ENCODE results near the gene XCR1. TPM values are rescaled to one million over a fixed set of nuclear protein-coding genes. Genes with fewer than 3 reads are reported as not detected.
A peak's percentile ranks its signal among the peaks of the same experiment; 100 is the strongest.

The XCR1 gene
- total and polyA plus RNA-seq, 2 donors (not counting 3 experiments of a cell fraction or from before 2014, with no cell fraction given): not detected

- no TSS peak for BruUV-seq (replicated peaks)
- H3K9me1 ChIP-seq (replicated peaks; ENCODE audit: control insufficient read depth, extremely low read depth, insufficient read depth, low read length): no peaks in the 10 kb centered on the region
- FAIRE-seq (no peak), DNase-seq (ENCODE audit: low read depth, low spot score) (peak; percentile 13)
- POLR2A ChIA-PET: no interaction called here
- no peak overlapping the region for H3K4me3 ChIP-seq (replicated peaks in 1 of 3; ENCODE audit: insufficient read depth in 1 of 3, low read depth in 1 of 3, low read length in 3 of 3)
- dilution Hi-C loops (cut with MboI; ENCODE audit: extremely low pct_ligation_motif_present, low sequenced_read_pairs): no loop called here
- no peak overlapping the region for H3K27ac ChIP-seq (ENCODE audit: insufficient read depth, low read depth, low read length)
- no peaks in the 10 kb centered on the region for H3K79me2 ChIP-seq (ENCODE audit: control insufficient read depth, insufficient read depth, low read length)
- CTCF ChIA-PET: interaction anchor here (0.6 to 7.0 kb wide), 11 partner anchors 9 to 416 kb away, joined by 3 to 212 read pairs (median 5); no protein-coding TSS in a partner anchor
- peaks cover 6% of the 10 kb centered on the region in 2 experiments for H3K27me3 ChIP-seq (ENCODE audit: control insufficient read depth in 2 of 2, insufficient read depth in 2 of 2, low read length in 2 of 2)
- H4K20me1 ChIP-seq (replicated peaks; ENCODE audit: control insufficient read depth, extremely low read depth, insufficient read depth, low read length): no peaks in the 10 kb centered on the region
- no peak overlapping the region for H3K9ac ChIP-seq (replicated peaks; ENCODE audit: extremely low read depth, insufficient read depth, low read length)
- TF ChIP-seq MYC (IDR thresholded peaks at IDR 0.05; ENCODE audit: low read depth, low read length) (no peak), GATA2 (IDR thresholded peaks at IDR 0.05; ENCODE audit: insufficient read depth, insufficient read length, low read depth, low read length) (no peak), CTCF (IDR thresholded peaks at IDR 0.05; ENCODE audit: extremely low read depth in 1 of 2, insufficient read depth in 1 of 2, low read depth in 1 of 2, low read length in 2 of 2) (no peak), EZH2 (IDR thresholded peaks at IDR 0.05; ENCODE audit: borderline replicate concordance, low read depth, low read length, severe bottlenecking) (no peak), FOS (IDR thresholded peaks at IDR 0.05; ENCODE audit: borderline replicate concordance, insufficient read depth, low read length) (no peak), POLR2AphosphoS5 (IDR thresholded peaks at IDR 0.05; ENCODE audit: insufficient read depth, low read depth, low read length) (no peak), JUN (IDR thresholded peaks at IDR 0.05; ENCODE audit: borderline replicate concordance, insufficient read depth, insufficient read length, low read depth) (no peak), POLR2A (IDR thresholded peaks at IDR 0.05; ENCODE audit: low read depth, low read length) (no peak), MAX (IDR thresholded peaks at IDR 0.05; ENCODE audit: insufficient read depth, insufficient read length) (no peak)
- no peaks in the 10 kb centered on the region for H3K9me3 ChIP-seq (replicated peaks; ENCODE audit: control insufficient read depth, insufficient read depth, low read length)
- H3K36me3 ChIP-seq (ENCODE audit: control insufficient read depth in 2 of 2, extremely low read depth in 1 of 2, insufficient read depth in 2 of 2, low read length in 2 of 2): no peaks in the 10 kb centered on the region
- no peak overlapping the region for H2AFZ ChIP-seq (ENCODE audit: low read depth, low read length)
- no peaks in the 10 kb centered on the region for H3K4me1 ChIP-seq (ENCODE audit: control insufficient read depth, extremely low read depth, insufficient read depth, low read length)
- intact Hi-C loops (cut with micrococcal nuclease): loop anchor here (5.0 kb wide), 2 partner anchors 89 to 301 kb away; no protein-coding TSS in a partner anchor
- H3K4me2 ChIP-seq (ENCODE audit: insufficient read depth, low read length): no peak overlapping the region
These were observed 49.3 kb upstream of the XCR1 start for GRCh38 chr3:46076606-46077005.
